CD14-positive monocyte (primary cell): ENCODE measurements around the gene MKKS. TPM values are rescaled to one million over a fixed set of nuclear protein-coding genes. Genes with fewer than 3 reads are reported as not detected.
A peak's percentile ranks its signal among the peaks of the same experiment; 100 is the strongest.

Source experiments
- DNase-seq, 3 donors: peaks; one replicate each; pipeline ENCODE4 v3.0.0-alpha.2; 2011 to 2022
- H2AFZ ChIP-seq: 2 replicates; pipeline ENCODE4 v1.6.0; 2012; ENCODE audit warnings: mild to moderate bottlenecking, low read depth, low read length, inconsistent platforms; ENCODE audit not compliant: insufficient read depth, poor library complexity, severe bottlenecking
- H3K27ac ChIP-seq, 2 donors: 1 replicate in 1 of 2; 2 replicates in 1 of 2; pipeline ENCODE4 v1.5.1; 2012 to 2013; ENCODE audit warnings: low read length in 2 of 2, control low read depth in 1 of 2, inconsistent platforms in 1 of 2, low read depth in 1 of 2, mild to moderate bottlenecking in 1 of 2
- H3K27me3 ChIP-seq, 2 donors: one replicate each; pipeline versions ENCODE4 v1.6.0 to v1.6.1; 2011 to 2013; ENCODE audit warnings: low read length in 2 of 2; ENCODE audit not compliant: control insufficient read depth in 2 of 2, insufficient read depth in 2 of 2
- H3K36me3 ChIP-seq, 2 donors: replicated peaks in 1 of 2; 1 replicate in 1 of 2; 2 replicates in 1 of 2; pipeline versions ENCODE4 v1.5.1 to v1.6.1; 2012 to 2013; ENCODE audit warnings: low read length in 2 of 2, control low read depth in 1 of 2, inconsistent platforms in 1 of 2, mild to moderate bottlenecking in 1 of 2; ENCODE audit not compliant: insufficient read depth in 2 of 2, control insufficient read depth in 1 of 2
- H3K4me1 ChIP-seq, 2 donors: 1 replicate in 1 of 2; 2 replicates in 1 of 2; pipeline versions ENCODE4 v1.5.1 to v1.6.1; 2012 to 2013; ENCODE audit warnings: low read length in 2 of 2, control low read depth in 1 of 2, inconsistent platforms in 1 of 2, mild to moderate bottlenecking in 1 of 2, moderate library complexity in 1 of 2; ENCODE audit not compliant: insufficient read depth in 2 of 2, control insufficient read depth in 1 of 2
- H3K4me2 ChIP-seq: replicated peaks from 2 replicates; pipeline ENCODE3; 2012; ENCODE audit warnings: low read length, moderate library complexity, mild to moderate bottlenecking; ENCODE audit not compliant: poor library complexity, severe bottlenecking; ENCODE audit errors: extremely low read depth
- H3K4me3 ChIP-seq, 3 experiments: fragments of 200-600 bp in 1 of 3; sonication (generic) in 1 of 3; replicated peaks in 1 of 3; 1 replicate in 2 of 3; 2 replicates in 1 of 3; pipeline ENCODE4 v1.5.1; 2011 to 2013; ENCODE audit warnings: low read length in 3 of 3, mild to moderate bottlenecking in 3 of 3, control low read depth in 2 of 3, low read depth in 2 of 3, inconsistent platforms in 1 of 3, moderate library complexity in 1 of 3
- H3K79me2 ChIP-seq: 2 replicates; pipeline ENCODE4 v1.6.0; 2012; ENCODE audit warnings: mild to moderate bottlenecking, control low read depth, inconsistent platforms, low read length, moderate library complexity; ENCODE audit not compliant: insufficient read depth
- H3K9ac ChIP-seq: 2 replicates; pipeline ENCODE4 v1.6.0; 2017; ENCODE audit warnings: low read length, mild to moderate bottlenecking; ENCODE audit not compliant: insufficient read depth, poor library complexity, severe bottlenecking
- H3K9me3 ChIP-seq, 2 donors: replicated peaks in 1 of 2; 1 replicate in 1 of 2; 2 replicates in 1 of 2; pipeline versions ENCODE4 v1.5.1 to v1.6.1; 2012 to 2013; ENCODE audit warnings: low read length in 2 of 2, control low read depth in 1 of 2; ENCODE audit not compliant: control insufficient read depth in 1 of 2, insufficient read depth in 1 of 2
- H4K20me1 ChIP-seq: 2 replicates; pipeline ENCODE4 v1.6.0; 2012; ENCODE audit warnings: mild to moderate bottlenecking, low read length, control low read depth, moderate library complexity; ENCODE audit not compliant: insufficient read depth
- H3K27ac Mint-ChIP-seq, 7 donors: one replicate each; pipeline ENCODE4 v1.8.0; 2020; ENCODE audit warnings: mild to moderate bottlenecking in 7 of 7, mixed read lengths in 7 of 7, moderate library complexity in 6 of 7, inconsistent platforms in 2 of 7
- H3K27me3 Mint-ChIP-seq, 3 donors: one replicate each; pipeline ENCODE4 v1.8.0; 2021 to 2022; ENCODE audit warnings: low read depth in 3 of 3, mild to moderate bottlenecking in 3 of 3, mixed read lengths in 3 of 3, moderate library complexity in 3 of 3, inconsistent platforms in 1 of 3
- H3K36me3 Mint-ChIP-seq, 2 donors: one replicate each; pipeline ENCODE4 v1.8.0; 2020; ENCODE audit warnings: mixed read lengths in 2 of 2, inconsistent platforms in 1 of 2, mild to moderate bottlenecking in 1 of 2
- H3K4me1 Mint-ChIP-seq: one replicate; pipeline ENCODE4 v1.8.0; 2020; ENCODE audit warnings: mild to moderate bottlenecking, mixed read lengths
- H3K4me3 Mint-ChIP-seq, 2 donors: one replicate each; pipeline ENCODE4 v1.8.0; 2020; ENCODE audit warnings: mild to moderate bottlenecking in 2 of 2, mixed read lengths in 2 of 2, moderate library complexity in 1 of 2
- H3K9me3 Mint-ChIP-seq, 7 donors: one replicate each; pipeline ENCODE4 v1.8.0; 2020 to 2022; ENCODE audit warnings: mixed read lengths in 7 of 7, mild to moderate bottlenecking in 6 of 7, moderate library complexity in 6 of 7, inconsistent platforms in 2 of 7
- CTCF ChIP-seq: fragments of 200-600 bp; IDR thresholded peaks from one replicate; pipeline ENCODE4 v1.8.0; 2022; ENCODE audit warnings: antibody characterized with exemption, mild to moderate bottlenecking
- WGBS: methylation state at CpG from one replicate; pipeline ENCODE4 v1.1.5; 2013; ENCODE audit warnings: missing lambda C conversion rate; ENCODE audit not compliant: insufficient coverage; 5-methylcytosine and 5-hydroxymethylcytosine counted together
- intact Hi-C, 2 donors: fragments of 100-400 bp; cut with micrococcal nuclease; formaldehyde crosslinking; loops; one replicate each; pipeline versions ENCODE4 v1.15.0 to v1.15.1; 2023
- polyA plus RNA-seq, 3 donors: library from polyadenylated mRNA; depleted of rRNA in 1 of 3; unstranded in 2 of 3; stranded (reverse) in 1 of 3; fragments of 300-500 nt in 2 of 3; fragments of >200 nt in 1 of 3; fragmentation: Illumina TruSeq in 2 of 3; gene quantifications; 1 replicate in 2 of 3; 2 replicates in 1 of 3; pipeline ENCODE4 v1.2.3, GENCODE V29; 2012 to 2021

Gene MKKS
- polyA plus RNA-seq, 3 donors, result 4.8 to 34.6 (median 31.8) TPM

- intact Hi-C loops, result loop anchor here (2.0 to 5.0 kb wide), 2 partner anchors 448 to 450 kb away; no protein-coding TSS in a partner anchor
- no CpG with 5 or more reads among the region's 3 CpGs for WGBS
- Histone ChIP-seq H3K27me3 (no peaks in the 10 kb centered on the region), H3K9me3 (no peaks in the 10 kb centered on the region), H4K20me1 (peaks cover 91% of the 10 kb centered on the region), H3K4me3 (no peak overlapping the region), H2AFZ (no peak overlapping the region), H3K79me2 (peaks cover 89% of the 10 kb centered on the region), H3K36me3 (peaks cover 12 to 19% of the 10 kb centered on the region in 2 donors), H3K4me1 (peaks cover 4 to 7% of the 10 kb centered on the region in 2 donors), H3K4me2 (no peak overlapping the region), H3K27ac (no peak overlapping the region), H3K9ac (no peak overlapping the region)
- H3K9me3 Mint-ChIP-seq, result no peaks in the 10 kb centered on the region
- H3K27ac Mint-ChIP-seq, result no peak overlapping the region
- no peak overlapping the region for H3K4me3 Mint-ChIP-seq
- peak; percentile 25 to 47 (median 38) for DNase-seq
- peaks cover 8 to 22% of the 10 kb centered on the region in 2 donors for H3K36me3 Mint-ChIP-seq
- H3K4me1 Mint-ChIP-seq, result peaks cover 28% of the 10 kb centered on the region
- no peaks in the 10 kb centered on the region for H3K27me3 Mint-ChIP-seq
- TF ChIP-seq CTCF, result peak; percentile 82
Observed at GRCh38 chr20:10427060-10427692, 6.8 kb downstream of the MKKS start.

DNA sequence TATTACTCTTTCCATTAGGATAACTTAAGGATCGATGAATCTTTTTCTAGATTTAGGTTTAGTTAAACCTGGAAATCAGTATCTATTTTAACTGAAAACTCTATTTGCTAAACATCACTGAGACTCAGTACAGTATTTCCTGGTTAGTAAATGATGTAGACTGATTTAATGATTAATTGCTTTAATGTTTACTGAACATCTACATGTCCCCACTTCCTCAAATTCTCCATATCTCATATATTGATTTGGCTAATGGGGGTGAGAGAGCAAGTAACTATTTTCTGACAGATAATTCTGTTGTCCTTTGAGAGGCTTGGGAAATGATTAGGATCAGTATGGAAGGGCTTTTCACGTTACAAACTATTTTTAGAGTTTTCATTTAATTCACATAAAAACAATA, 10.3 kb downstream of the MKKS start:
- H2AFZ ChIP-seq, result no peak overlapping the region
- H3K4me2 ChIP-seq, result no peak overlapping the region
- Mint-ChIP-seq H3K4me3 (no peak overlapping the region), H3K27ac (no peak overlapping the region), H3K27me3 (no peaks in the 10 kb centered on the region), H3K36me3 (peaks cover 18 to 29% of the 10 kb centered on the region in 2 donors), H3K9me3 (no peaks in the 10 kb centered on the region), H3K4me1 (peaks cover 5% of the 10 kb centered on the region)
- peaks cover 20 to 36% of the 10 kb centered on the region in 2 donors for H3K36me3 ChIP-seq
- intact Hi-C loops, result no loop called here
- no peak for TF ChIP-seq CTCF
- DNase-seq, result no peak
- H3K79me2 ChIP-seq, result peaks cover 65% of the 10 kb centered on the region
- H3K27me3 ChIP-seq, result no peaks in the 10 kb centered on the region
- no peak overlapping the region for H3K9ac ChIP-seq
- H3K9me3 ChIP-seq, result no peaks in the 10 kb centered on the region
- no CpG with 5 or more reads among the region's 2 CpGs for WGBS
- no peak overlapping the region for H3K27ac ChIP-seq
- H3K4me1 ChIP-seq, result no peaks in the 10 kb centered on the region
- H3K4me3 ChIP-seq, result no peak overlapping the region
- H4K20me1 ChIP-seq, result peaks cover 85% of the 10 kb centered on the region
